Mucosa of rectum (tissue), 2 donors: Measurements from ENCODE around the gene CELF5.

ENCODE experiments used
- H3K27ac ChIP-seq, 2 donors: one replicate each; pipeline ENCODE4 v1.7.0; 2013; ENCODE audit warnings: inconsistent platforms in 2 of 2, low read depth in 2 of 2, low read length in 2 of 2
- H3K27me3 ChIP-seq, 2 donors: one replicate each; pipeline ENCODE4 v1.7.0; 2013; ENCODE audit warnings: low read length in 2 of 2; ENCODE audit not compliant: control insufficient read depth in 2 of 2, insufficient read depth in 2 of 2
- H3K36me3 ChIP-seq, 2 donors: one replicate each; pipeline ENCODE4 v1.7.0; 2013; ENCODE audit warnings: low read length in 2 of 2; ENCODE audit not compliant: control insufficient read depth in 2 of 2, insufficient read depth in 2 of 2
- H3K4me1 ChIP-seq, 2 donors: one replicate each; pipeline ENCODE4 v1.7.0; 2013; ENCODE audit warnings: low read length in 2 of 2, mild to moderate bottlenecking in 1 of 2; ENCODE audit not compliant: control insufficient read depth in 2 of 2, insufficient read depth in 2 of 2
- H3K4me3 ChIP-seq, 2 donors: one replicate each; pipeline ENCODE4 v1.7.0; 2013; ENCODE audit warnings: low read length in 2 of 2
- H3K9ac ChIP-seq, 2 donors: one replicate each; pipeline ENCODE4 v1.7.0; 2013; ENCODE audit warnings: low read length in 2 of 2, low read depth in 1 of 2, mild to moderate bottlenecking in 1 of 2
- H3K9me3 ChIP-seq, 2 donors: one replicate each; pipeline ENCODE4 v1.7.0; 2013; ENCODE audit warnings: low read length in 2 of 2; ENCODE audit not compliant: control insufficient read depth in 2 of 2
- donor health status: healthy.
- donor health status: Normal muscosa, but diverticular disease.

Gene CELF5

GRCh38 chr19:3224346-3225168, at the start of gene CELF5:
TSS of gene CELF5 (plus strand) at chr19:3224661. CDS start at chr19:3224740, 79 bp downstream.
- H3K27me3 ChIP-seq = peaks cover 18 to 31% of the 10 kb centered on the region in 2 donors
- no peak within 1 kb of the TSS for H3K9ac ChIP-seq
- no peaks in the 10 kb centered on the region for H3K9me3 ChIP-seq
- no peak within 1 kb of the TSS for H3K27ac ChIP-seq
- no peaks in the 10 kb centered on the region for H3K4me1 ChIP-seq
- H3K36me3 ChIP-seq = no peaks in the 10 kb centered on the region
- no peak within 1 kb of the TSS for H3K4me3 ChIP-seq

- Histone ChIP-seq H3K36me3 (no peaks in the 10 kb centered on the region), H3K9ac (peak overlapping the region in 1 of 2 donors; percentile 39), H3K27me3 (no peaks in the 10 kb centered on the region), H3K27ac (peak overlapping the region; percentile 56 to 71), H3K9me3 (no peaks in the 10 kb centered on the region), H3K4me3 (no peak overlapping the region), H3K4me1 (peaks cover 16 to 18% of the 10 kb centered on the region in 2 donors)
Measured at GRCh38 chr19:3175781-3176714, 48.4 kb upstream of the CELF5 start.

GRCh38 chr19:3176715-3177501, 47.6 kb upstream of the CELF5 start:
- Histone ChIP-seq H3K27ac (peak overlapping the region; percentile 56 to 71), H3K4me1 (peaks cover 16 to 18% of the 10 kb centered on the region in 2 donors), H3K27me3 (no peaks in the 10 kb centered on the region), H3K9ac (peak overlapping the region in 1 of 2 donors; percentile 39), H3K9me3 (no peaks in the 10 kb centered on the region), H3K36me3 (no peaks in the 10 kb centered on the region), H3K4me3 (no peak overlapping the region)

GRCh38 chr19:3178377-3178972, 46.0 kb upstream of the CELF5 start, which contains the start of gene S1PR4:
TSS of gene S1PR4 (plus strand) at chr19:3178769. CDS start at chr19:3178793, 24 bp downstream.
- Histone ChIP-seq H3K27ac (peak within 1 kb of the TSS in 1 of 2 donors; percentile 80), H3K27me3 (no peaks in the 10 kb centered on the region), H3K9ac (peak within 1 kb of the TSS; percentile 43 to 56), H3K9me3 (no peaks in the 10 kb centered on the region), H3K36me3 (no peaks in the 10 kb centered on the region), H3K4me3 (peak within 1 kb of the TSS; percentile 52 to 65), H3K4me1 (peaks cover 16 to 18% of the 10 kb centered on the region in 2 donors)

GRCh38 chr19:3178973-3179738, 45.3 kb upstream of the CELF5 start:
- Histone ChIP-seq H3K9me3 (no peaks in the 10 kb centered on the region), H3K27ac (peak overlapping the region in 1 of 2 donors; percentile 80), H3K27me3 (no peaks in the 10 kb centered on the region), H3K36me3 (no peaks in the 10 kb centered on the region), H3K4me3 (peak overlapping the region; percentile 52 to 65), H3K9ac (peak overlapping the region; percentile 43 to 56), H3K4me1 (peaks cover 16 to 18% of the 10 kb centered on the region in 2 donors)

GRCh38 chr19:3179739-3180293, 44.6 kb upstream of the CELF5 start:
- Histone ChIP-seq H3K9ac (peak overlapping the region; percentile 54 to 56), H3K4me1 (peaks cover 17 to 24% of the 10 kb centered on the region in 2 donors), H3K9me3 (no peaks in the 10 kb centered on the region), H3K27me3 (no peaks in the 10 kb centered on the region), H3K36me3 (no peaks in the 10 kb centered on the region), H3K27ac (peak overlapping the region in 1 of 2 donors; percentile 80), H3K4me3 (peak overlapping the region; percentile 52 to 65)

- Histone ChIP-seq H3K27me3 (no peaks in the 10 kb centered on the region), H3K9ac (no peak overlapping the region), H3K9me3 (no peaks in the 10 kb centered on the region), H3K4me3 (no peak overlapping the region), H3K27ac (no peak overlapping the region), H3K36me3 (no peaks in the 10 kb centered on the region), H3K4me1 (peaks cover 31 to 39% of the 10 kb centered on the region in 2 donors)
Measured at GRCh38 chr19:3183721-3184641, 40.5 kb upstream of the CELF5 start.

GRCh38 chr19:3184847-3185460, 39.5 kb upstream of the CELF5 start:
- H3K4me1 ChIP-seq = peaks cover 39 to 46% of the 10 kb centered on the region in 2 donors
- H3K36me3 ChIP-seq = no peaks in the 10 kb centered on the region
- H3K27ac ChIP-seq = peak overlapping the region; percentile 86 to 92
- H3K9ac ChIP-seq = peak overlapping the region; percentile 43 to 89
- H3K4me3 ChIP-seq = peak overlapping the region; percentile 89 to 93
- H3K9me3 ChIP-seq = no peaks in the 10 kb centered on the region
- no peaks in the 10 kb centered on the region for H3K27me3 ChIP-seq
